ENCODE measurements around the gene PARP9.

Gene PARP9

GRCh38 chr3:122587572-122587971 is 23.5 kb upstream of the PARP9 start:
- in situ Hi-C loops (cut with HindIII; ENCODE audit: low sequenced_read_pairs): no loop called here
- H3K4me3 ChIP-seq (ENCODE audit: low read depth, low read length): no peak overlapping the region
- TF ChIP-seq, protein P1, sequence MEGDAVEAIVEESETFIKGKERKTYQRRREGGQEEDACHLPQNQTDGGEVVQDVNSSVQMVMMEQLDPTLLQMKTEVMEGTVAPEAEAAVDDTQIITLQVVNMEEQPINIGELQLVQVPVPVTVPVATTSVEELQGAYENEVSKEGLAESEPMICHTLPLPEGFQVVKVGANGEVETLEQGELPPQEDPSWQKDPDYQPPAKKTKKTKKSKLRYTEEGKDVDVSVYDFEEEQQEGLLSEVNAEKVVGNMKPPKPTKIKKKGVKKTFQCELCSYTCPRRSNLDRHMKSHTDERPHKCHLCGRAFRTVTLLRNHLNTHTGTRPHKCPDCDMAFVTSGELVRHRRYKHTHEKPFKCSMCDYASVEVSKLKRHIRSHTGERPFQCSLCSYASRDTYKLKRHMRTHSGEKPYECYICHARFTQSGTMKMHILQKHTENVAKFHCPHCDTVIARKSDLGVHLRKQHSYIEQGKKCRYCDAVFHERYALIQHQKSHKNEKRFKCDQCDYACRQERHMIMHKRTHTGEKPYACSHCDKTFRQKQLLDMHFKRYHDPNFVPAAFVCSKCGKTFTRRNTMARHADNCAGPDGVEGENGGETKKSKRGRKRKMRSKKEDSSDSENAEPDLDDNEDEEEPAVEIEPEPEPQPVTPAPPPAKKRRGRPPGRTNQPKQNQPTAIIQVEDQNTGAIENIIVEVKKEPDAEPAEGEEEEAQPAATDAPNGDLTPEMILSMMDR (IDR thresholded peaks at IDR 0.05; ENCODE audit: low read depth, low read length, missing control alignments): no peak
- no peak for DNase-seq (ENCODE audit: low read depth)

- TF ChIP-seq, protein P1 (IDR thresholded peaks at IDR 0.05; ENCODE audit: low read depth, low read length, missing control alignments): no peak
- DNase-seq (ENCODE audit: low read depth): no peak
- in situ Hi-C loops (cut with HindIII; ENCODE audit: low sequenced_read_pairs): no loop called here
- H3K4me3 ChIP-seq (ENCODE audit: low read depth, low read length): no peak overlapping the region
These were observed 22.8 kb upstream of the PARP9 start for GRCh38 chr3:122586773-122587485.

GRCh38 chr3:122586098-122586497 is 22.0 kb upstream of the PARP9 start:
- in situ Hi-C loops (cut with HindIII; ENCODE audit: low sequenced_read_pairs): no loop called here
- TF ChIP-seq, protein P1 (IDR thresholded peaks at IDR 0.05; ENCODE audit: low read depth, low read length, missing control alignments): no peak
- no peak overlapping the region for H3K4me3 ChIP-seq (ENCODE audit: low read depth, low read length)
- no peak for DNase-seq (ENCODE audit: low read depth)

- H3K4me3 ChIP-seq (ENCODE audit: low read depth, low read length): no peak overlapping the region
- in situ Hi-C loops (cut with HindIII; ENCODE audit: low sequenced_read_pairs): no loop called here
- no peak for DNase-seq (ENCODE audit: low read depth)
- TF ChIP-seq, protein P1 (IDR thresholded peaks at IDR 0.05; ENCODE audit: low read depth, low read length, missing control alignments): no peak
These were observed 18.3 kb upstream of the PARP9 start for GRCh38 chr3:122582390-122582789.

DNA sequence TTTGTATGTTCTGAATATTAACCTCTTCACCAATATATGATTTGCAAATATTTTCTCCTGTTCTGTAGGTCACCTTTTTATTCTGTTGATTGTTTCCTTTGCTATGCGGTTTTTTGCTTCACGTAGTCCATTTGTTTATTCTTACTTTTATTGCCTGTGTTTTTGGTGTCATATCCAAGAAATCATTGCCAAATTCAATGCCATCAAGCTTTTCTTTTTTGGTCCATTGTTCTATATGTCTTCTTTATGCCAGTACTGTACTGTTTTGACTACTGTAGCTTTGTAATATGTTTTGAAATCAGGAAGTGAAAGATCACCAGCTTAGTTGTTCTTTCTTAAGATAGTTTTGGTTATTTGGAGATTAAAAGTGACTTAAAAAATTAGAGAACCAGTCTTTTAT is 17.5 kb upstream of the PARP9 start:
- no peak overlapping the region for H3K4me3 ChIP-seq (ENCODE audit: low read depth, low read length)
- in situ Hi-C loops (cut with HindIII; ENCODE audit: low sequenced_read_pairs): no loop called here
- TF ChIP-seq, protein P1 (IDR thresholded peaks at IDR 0.05; ENCODE audit: low read depth, low read length, missing control alignments): no peak
- DNase-seq (ENCODE audit: low read depth): no peak

GRCh38 chr3:122580470-122580869 is 16.4 kb upstream of the PARP9 start:
- in situ Hi-C loops (cut with HindIII; ENCODE audit: low sequenced_read_pairs): no loop called here
- no peak overlapping the region for H3K4me3 ChIP-seq (ENCODE audit: low read depth, low read length)
- TF ChIP-seq, protein P1 (IDR thresholded peaks at IDR 0.05; ENCODE audit: low read depth, low read length, missing control alignments): no peak
- DNase-seq (ENCODE audit: low read depth): no peak
